Right cardiac atrium (tissue), 5 donors: ENCODE data around the gene ASMTL. TPM values are rescaled to one million over a fixed set of nuclear protein-coding genes. Genes with fewer than 3 reads are reported as not detected.

ENCODE experiments used
- ATAC-seq, 2 donors: fragments of 200-7000 bp; cut with Tn5 transposase; one replicate each; pipeline versions ENCODE4 v1.8.0 to v1.9.1; 2020; ENCODE audit warnings: moderate library complexity in 2 of 2, mild to moderate bottlenecking in 1 of 2
- DNase-seq, 3 donors: peaks; one replicate each; pipeline ENCODE4 v3.0.0-alpha.2; 2020
- H3K27ac ChIP-seq: one replicate; pipeline ENCODE4 v1.5.1; 2013; ENCODE audit warnings: mild to moderate bottlenecking, low read length, control low read depth, moderate library complexity
- H3K27me3 ChIP-seq: one replicate; pipeline ENCODE4 v1.6.1; 2013; ENCODE audit not compliant: control insufficient read depth, insufficient read depth
- H3K4me1 ChIP-seq: one replicate; pipeline ENCODE4 v1.6.1; 2013; ENCODE audit warnings: low read length; ENCODE audit not compliant: control insufficient read depth, insufficient read depth
- H3K4me3 ChIP-seq: one replicate; pipeline ENCODE4 v1.5.1; 2013; ENCODE audit warnings: low read length, control low read depth
- H3K9me3 ChIP-seq: one replicate; pipeline ENCODE4 v1.6.1; 2013; ENCODE audit warnings: low read length; ENCODE audit not compliant: control insufficient read depth
- WGBS: extraction: QIAGEN DNeasy Blood & Tissue Kit; methylation state at CpG from one replicate; pipeline ENCODE4 v1.1.7; 2013; 5-methylcytosine and 5-hydroxymethylcytosine counted together
- intact Hi-C, 4 donors: fragments of 100-400 bp; cut with DNase I; formaldehyde crosslinking; loops; one replicate each; pipeline versions ENCODE4 v1.11.0 to v1.14.0; 2022 to 2023
- polyA plus RNA-seq: library from polyadenylated mRNA; stranded (reverse); fragments of 200-250 nt; gene quantifications from one replicate; pipeline ENCODE4 v1.2.3, GENCODE V29; 2013
- total RNA-seq, 4 donors: library from RNA; stranded (reverse); fragmentation: NEBNext Ultra II Directional; extraction: Animal tissue kit (Norgen Biotek cat#: 25700); gene quantifications; one replicate each; pipeline ENCODE4 v1.2.1, GENCODE V29; 2021
- donor health status: healthy with polysubstance abuse.
- donor health status: DM: no; HTN: yes; CAD: no.
- donor health status: DM: no; HTN: no; CAD: no.
- donor health status: DM: no; HTN: yes; CAD: no; lungs with severe emphysema.
- donor health status: DM: yes; HTN: yes; CAD: no.

Gene ASMTL
- total and polyA plus RNA-seq, 5 donors: 27.7 to 34.4 (median 34.1) TPM

DNA sequence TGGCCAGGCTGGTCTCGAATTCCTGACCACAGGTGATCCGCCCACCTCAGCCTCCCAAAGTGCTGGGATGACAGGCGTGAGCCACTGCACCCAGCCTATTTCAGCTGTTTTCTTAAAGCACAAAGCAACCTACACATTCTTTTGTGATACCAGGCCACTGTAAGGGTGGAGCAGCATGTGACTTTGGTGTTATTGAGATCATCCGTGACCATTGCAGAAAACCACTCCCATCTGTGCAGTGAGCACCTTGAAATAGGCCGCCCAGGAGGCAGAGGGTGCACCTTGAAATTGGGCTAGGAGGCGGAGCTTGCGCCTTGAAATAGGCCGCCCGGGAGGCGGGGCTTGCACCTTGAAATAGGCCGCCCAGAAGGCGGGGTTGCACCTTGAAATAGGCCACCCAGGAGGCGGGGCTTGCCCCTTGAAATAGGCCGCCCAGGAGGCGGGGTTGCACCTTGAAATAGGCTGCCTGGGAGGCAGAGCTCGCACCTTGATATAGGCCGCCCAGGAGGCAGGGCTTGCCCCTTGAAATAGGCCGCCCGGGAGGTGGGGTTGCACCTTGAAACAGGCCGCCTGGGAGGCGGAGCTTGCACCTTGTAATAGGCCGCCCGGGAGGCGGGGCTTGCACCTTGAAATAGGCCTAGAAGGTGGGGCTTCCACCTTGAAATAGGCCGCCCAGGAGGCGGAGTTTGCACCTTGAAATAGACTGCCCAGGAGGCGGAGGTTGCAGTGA, 51.8 kb downstream of the ASMTL start:
- no peaks in the 10 kb centered on the region for H3K4me1 ChIP-seq
- ATAC-seq (no peak), DNase-seq (peak in 2 of 3 donors; percentile 49 to 57)
- H3K27me3 ChIP-seq: no peaks in the 10 kb centered on the region
- no peak overlapping the region for H3K4me3 ChIP-seq
- H3K9me3 ChIP-seq: no peaks in the 10 kb centered on the region
- intact Hi-C loops: no loop called here
- H3K27ac ChIP-seq: no peak overlapping the region
- 87% methylated on average over 27 of the region's 27 CpGs for WGBS

DNA sequence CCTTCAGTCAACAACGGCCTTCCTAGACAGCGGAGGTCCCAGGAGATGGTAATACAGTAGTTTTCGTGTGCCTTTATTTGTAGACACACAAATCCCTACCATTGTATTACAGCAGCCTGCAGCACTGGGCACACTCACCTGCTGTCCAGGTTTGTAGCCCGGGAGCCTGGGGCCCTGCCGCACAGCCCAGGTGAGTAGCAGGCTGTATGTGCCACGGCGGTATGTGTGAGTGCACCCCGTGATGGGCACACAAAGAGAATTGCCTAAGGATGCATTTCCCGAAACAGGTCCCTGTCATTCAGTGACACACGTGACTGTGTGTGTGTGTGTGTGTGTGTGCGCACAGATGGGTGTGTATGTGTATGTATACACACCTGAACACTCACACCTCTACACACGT, 52.7 kb downstream of the ASMTL start:
- H3K27ac ChIP-seq: no peak overlapping the region
- 95% methylated on average over 12 of the region's 12 CpGs for WGBS
- H3K4me1 ChIP-seq: no peaks in the 10 kb centered on the region
- intact Hi-C loops: no loop called here
- ATAC-seq: no peak
- peak in 2 of 3 donors; percentile 15 to 40 for DNase-seq
- no peak overlapping the region for H3K4me3 ChIP-seq
- H3K27me3 ChIP-seq: no peaks in the 10 kb centered on the region
- no peaks in the 10 kb centered on the region for H3K9me3 ChIP-seq

DNA sequence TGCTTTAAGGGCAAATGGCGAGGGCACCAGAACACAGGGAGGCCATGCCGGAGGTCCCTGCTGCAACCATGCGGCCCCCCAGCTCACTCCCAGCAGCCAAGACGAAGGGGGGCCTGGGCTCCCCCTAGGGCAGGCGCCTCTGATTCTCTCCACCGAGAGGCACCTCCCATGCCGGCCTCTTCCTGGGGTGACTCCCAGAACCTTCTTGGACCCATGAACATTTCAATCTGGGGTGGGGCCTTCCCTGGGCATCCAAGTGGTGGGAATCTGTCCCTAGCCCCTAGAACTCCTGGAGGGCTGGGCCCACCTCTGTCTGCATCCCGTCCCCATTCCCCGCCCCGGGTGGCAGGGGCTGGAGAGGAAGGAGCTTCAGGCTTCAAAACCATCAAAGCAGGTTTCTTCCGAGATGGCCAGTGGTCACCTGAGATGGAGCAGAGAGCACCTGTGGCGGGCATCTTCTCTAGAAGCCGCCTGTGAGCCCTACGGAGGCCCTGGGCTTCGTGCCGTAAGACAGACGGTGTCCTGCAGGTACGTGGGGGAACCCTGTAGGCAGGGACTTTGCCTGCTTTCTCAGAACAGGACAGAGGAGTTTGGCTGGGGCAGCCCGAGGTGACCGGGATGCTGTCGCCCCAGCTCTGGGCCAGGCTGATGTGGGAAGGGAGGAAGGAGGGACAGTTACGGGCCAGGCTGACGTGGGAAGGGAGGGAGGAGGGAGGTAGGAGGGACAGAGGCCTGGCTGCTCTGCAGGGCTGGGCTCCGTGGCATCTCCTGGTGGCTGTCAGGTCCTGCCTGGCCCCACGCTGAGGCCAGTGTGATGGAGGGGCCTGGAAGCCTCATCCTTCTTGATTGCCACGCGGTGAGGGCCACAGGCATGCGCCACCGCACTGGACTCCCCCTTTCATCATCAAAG, 54.0 kb downstream of the ASMTL start:
- no peaks in the 10 kb centered on the region for H3K9me3 ChIP-seq
- 85% methylated on average over 29 of the region's 29 CpGs for WGBS
- H3K4me1 ChIP-seq: no peaks in the 10 kb centered on the region
- no peak overlapping the region for H3K4me3 ChIP-seq
- no peak overlapping the region for H3K27ac ChIP-seq
- DNase-seq (peak in 2 of 3 donors; percentile 41 to 43), ATAC-seq (peak in 1 of 2 donors; percentile 57)
- intact Hi-C loops: loop anchor here in 2 of 4 donors (10.0 kb wide), 1 partner anchor 46 kb away; no protein-coding TSS in a partner anchor
- no peaks in the 10 kb centered on the region for H3K27me3 ChIP-seq

DNA sequence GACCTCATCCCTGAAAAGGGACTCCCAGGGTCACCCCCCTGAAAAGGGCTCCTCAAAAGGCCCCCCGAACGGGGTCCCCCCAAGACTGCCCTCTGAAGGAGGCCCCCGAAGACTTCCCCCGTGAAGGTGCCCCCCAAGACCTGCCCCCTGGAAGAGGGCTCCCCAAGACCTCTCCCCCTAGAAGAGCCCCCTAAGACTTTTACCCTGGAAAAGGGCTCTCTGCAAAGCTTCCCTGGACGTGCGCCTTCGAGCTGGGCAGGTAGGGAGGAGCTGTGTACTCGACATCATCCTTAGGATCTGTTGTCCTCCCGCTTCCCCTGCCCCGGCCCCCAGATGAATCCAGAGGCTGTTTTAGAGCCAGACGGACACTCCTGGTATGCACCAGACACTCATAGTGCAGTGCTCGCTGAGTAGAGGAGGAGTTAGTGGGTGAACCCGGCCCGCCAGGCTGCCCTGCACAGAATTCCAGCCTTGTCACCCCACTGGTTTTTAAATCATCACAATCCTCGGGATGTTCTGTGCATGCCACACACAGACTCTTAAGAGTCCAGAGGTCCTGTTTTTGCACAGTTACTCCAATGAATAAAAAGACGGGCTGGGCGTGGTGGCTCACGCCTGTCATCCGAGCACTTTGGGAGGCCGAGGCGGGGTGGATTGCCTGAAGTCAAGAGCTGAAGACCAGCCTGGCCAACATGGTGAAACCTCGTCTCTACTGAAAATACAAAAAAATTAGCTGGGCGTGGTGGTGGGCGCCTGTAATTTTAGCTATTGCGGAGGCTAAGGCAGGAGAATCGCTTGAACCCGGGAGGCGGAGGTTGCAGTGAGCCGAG, 55.1 kb downstream of the ASMTL start:
- 91% methylated on average over 29 of the region's 29 CpGs for WGBS
- DNase-seq: peak in 2 of 3 donors; percentile 14 to 43

DNA sequence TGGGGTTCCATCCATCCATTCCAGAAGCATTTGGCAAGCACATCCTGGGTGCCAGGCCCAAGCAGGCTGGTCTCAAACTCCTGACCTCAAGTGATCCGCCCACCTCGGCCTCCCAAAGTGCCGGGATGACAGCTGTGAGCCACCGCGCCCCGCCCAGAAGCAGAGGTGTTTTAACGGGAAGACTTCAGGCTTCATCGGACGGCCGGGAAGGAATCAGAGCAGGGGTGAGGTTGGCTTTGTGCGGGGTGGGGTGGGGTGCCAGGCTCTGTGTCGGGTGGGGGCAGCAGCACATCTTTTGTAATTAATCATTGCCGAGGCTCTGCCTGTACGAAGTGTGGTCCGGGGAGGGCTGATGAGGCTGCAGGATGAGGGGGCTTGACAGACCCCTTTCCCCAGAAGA, 55.7 kb downstream of the ASMTL start:
- intact Hi-C loops: loop anchor here in 2 of 4 donors (10.0 kb wide), 1 partner anchor 48 kb away; no protein-coding TSS in a partner anchor
- peak in 2 of 3 donors; percentile 40 for DNase-seq
- no peaks in the 10 kb centered on the region for H3K27me3 ChIP-seq
- H3K27ac ChIP-seq: no peak overlapping the region
- H3K9me3 ChIP-seq: no peaks in the 10 kb centered on the region
- no peak for ATAC-seq
- H3K4me3 ChIP-seq: no peak overlapping the region
- no peaks in the 10 kb centered on the region for H3K4me1 ChIP-seq
- WGBS: 88% methylated on average over 15 of the region's 15 CpGs

More for the DNA sequence above, 55.1 kb downstream of the ASMTL start:
- no peaks in the 10 kb centered on the region for H3K9me3 ChIP-seq
- intact Hi-C loops: loop anchor here in 2 of 4 donors (10.0 kb wide), 1 partner anchor 47 kb away; no protein-coding TSS in a partner anchor
- H3K4me3 ChIP-seq: no peak overlapping the region
- no peak overlapping the region for H3K27ac ChIP-seq
- no peaks in the 10 kb centered on the region for H3K4me1 ChIP-seq
- H3K27me3 ChIP-seq: no peaks in the 10 kb centered on the region
- no peak for ATAC-seq

DNA sequence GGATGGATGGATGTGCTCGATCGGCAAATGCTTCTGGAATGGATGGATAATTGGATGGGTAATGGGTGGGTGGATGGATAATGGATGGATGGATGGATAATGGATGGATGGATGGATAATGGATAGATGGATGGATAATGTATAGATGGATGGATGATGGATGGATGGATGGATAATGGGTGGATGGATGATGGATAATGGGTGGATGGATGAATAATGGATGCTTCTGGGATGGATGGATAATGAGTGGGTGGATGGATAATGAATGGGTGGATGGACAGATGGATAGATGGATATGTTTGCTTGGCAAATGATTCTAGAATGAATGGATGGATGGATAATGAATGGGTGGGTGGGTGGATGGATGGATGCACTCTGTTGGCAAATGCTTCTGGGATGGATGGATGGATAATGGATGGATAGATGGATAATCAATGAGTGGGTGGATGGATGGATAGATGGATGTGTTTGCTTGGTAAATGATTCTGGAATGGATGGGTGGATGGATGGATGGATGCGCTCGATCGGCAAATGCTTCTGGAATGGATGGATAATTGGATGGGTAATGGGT, 57.0 kb downstream of the ASMTL start:
- no peak for ATAC-seq
- H3K9me3 ChIP-seq: no peaks in the 10 kb centered on the region
- no peaks in the 10 kb centered on the region for H3K27me3 ChIP-seq
- H3K27ac ChIP-seq: no peak overlapping the region
- no peak for DNase-seq
- H3K4me3 ChIP-seq: no peak overlapping the region
- intact Hi-C loops: loop anchor here in 2 of 4 donors (10.0 kb wide), 1 partner anchor 49 kb away; no protein-coding TSS in a partner anchor
- over 99% methylated on average over 5 of the region's 5 CpGs for WGBS
- no peaks in the 10 kb centered on the region for H3K4me1 ChIP-seq

DNA sequence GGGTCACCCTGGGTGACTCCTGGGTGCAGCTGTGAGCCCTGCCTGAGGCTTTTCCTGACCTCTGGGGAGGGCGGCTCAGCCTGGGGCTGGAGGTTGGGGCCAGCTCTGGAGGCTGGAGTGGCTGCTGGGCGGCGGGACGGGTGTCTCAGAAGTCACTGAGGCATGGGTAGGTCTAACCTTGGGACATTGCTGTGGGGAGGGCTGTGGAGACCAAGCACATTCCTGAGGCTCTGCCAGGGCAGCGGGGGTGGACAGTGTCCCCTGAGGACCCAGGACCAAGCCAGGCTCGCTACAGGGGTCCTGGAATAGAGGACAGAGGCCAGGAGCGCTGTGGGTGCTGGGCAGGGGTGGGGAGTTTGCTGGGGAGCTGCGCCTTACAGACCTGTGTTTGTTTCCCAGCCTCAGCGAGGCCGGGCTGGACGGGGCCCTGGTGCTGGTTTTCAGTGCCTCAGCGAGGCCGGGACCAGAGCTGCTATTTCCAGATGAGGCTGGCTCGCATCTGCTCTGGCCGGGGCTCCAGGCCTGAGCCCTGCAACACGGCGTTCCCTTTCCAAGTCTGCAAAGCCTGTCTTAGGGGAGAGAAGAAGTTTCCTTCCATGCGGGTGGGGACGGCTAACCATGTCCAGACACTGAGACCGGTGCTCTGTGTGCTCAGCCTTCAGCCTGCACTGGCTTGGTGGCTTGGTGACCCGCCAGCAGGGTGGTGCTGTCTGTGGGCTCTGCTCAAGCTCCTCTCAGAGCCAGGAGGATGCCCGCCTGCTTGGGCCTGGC, 57.8 kb downstream of the ASMTL start:
- Histone ChIP-seq H3K27me3 (no peaks in the 10 kb centered on the region), H3K4me3 (no peak overlapping the region), H3K27ac (no peak overlapping the region), H3K4me1 (no peaks in the 10 kb centered on the region), H3K9me3 (no peaks in the 10 kb centered on the region)
- 85% methylated on average over 22 of the region's 22 CpGs for WGBS
- no peak for ATAC-seq
- intact Hi-C loops: loop anchor here in 2 of 4 donors (10.0 kb wide), 1 partner anchor 50 kb away; no protein-coding TSS in a partner anchor
- peak in 2 of 3 donors; percentile 49 to 65 for DNase-seq

DNA sequence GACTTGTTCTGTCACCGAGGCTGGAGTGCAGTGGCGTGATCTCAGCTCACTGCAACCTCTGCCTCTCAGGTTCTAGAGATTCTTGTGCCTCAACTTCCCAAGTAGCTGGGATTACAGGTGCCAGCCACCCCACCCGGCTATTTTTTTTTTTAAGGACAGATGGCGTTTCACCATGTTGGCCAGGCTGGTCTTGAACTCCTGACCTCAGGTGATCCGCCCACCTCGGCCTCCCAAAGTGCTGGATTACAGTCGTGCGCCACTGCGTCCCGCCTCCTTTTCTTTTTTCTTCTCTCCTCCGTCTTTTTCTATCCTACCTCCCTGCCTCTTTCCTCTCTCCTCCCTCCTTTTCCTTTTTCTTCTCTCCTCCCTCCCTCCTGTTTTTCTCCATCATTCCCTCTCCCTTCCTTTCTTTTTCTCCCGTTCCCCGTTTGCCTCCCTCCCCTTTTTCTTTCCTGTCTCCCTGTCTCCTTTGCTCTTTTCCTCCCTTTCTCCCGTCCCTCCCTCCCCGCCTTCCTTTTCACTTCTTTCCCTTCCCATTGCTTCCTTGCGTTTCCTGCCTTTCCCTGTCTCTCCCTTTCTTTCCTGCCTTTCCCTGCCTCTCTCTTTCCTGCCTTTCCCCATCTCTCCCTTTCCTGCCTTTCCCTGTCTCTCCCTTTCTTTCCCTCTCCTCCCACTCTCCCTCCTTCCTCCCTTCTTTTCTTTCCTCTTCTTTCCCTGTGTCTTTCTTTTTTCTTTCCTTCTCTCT, 58.7 kb downstream of the ASMTL start:
- DNase-seq: peak in 2 of 3 donors; percentile 38 to 39
- Histone ChIP-seq H3K27ac (no peak overlapping the region), H3K4me1 (peaks cover 3% of the 10 kb centered on the region), H3K9me3 (no peaks in the 10 kb centered on the region), H3K27me3 (no peaks in the 10 kb centered on the region), H3K4me3 (no peak overlapping the region)
- 63% methylated on average over 16 of the region's 16 CpGs for WGBS
- no peak for ATAC-seq
- intact Hi-C loops: loop anchor here in 2 of 4 donors (10.0 kb wide), 1 partner anchor 51 kb away; no protein-coding TSS in a partner anchor

DNA sequence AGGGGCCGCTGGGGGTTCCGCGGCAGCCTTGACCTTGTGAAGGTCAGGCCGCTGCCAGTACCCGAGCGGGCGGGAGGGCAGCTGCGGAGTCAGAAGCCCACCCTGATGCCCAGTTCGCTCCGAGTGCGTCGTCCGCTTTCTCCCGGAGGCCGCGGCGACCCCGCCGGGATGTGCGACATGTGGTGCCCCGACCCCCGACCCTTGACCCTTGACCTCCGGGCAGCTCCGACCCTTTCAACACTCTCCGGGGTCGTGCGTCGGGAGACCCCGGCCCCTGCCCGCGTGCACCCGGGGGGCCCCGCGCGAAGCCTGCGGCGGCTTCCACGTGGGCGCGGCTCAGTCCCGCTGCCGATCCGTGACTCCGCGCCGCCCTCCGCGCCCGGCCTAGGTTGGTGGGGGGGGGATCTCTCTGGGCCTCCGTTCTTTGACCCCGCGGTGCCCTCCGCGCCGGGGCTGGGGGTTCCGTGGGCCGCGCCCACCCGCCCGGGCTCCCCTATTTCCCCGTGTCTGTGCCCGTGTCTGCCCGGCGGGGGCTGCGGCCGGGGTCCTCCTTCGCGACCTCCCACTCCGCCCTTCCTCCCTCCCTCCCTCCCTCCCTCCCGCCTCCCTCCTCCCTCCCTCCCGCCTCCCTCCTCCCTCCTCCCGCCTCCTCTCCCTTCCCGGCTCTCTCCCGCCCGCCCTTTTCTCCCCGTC, 60.2 kb downstream of the ASMTL start:
- WGBS: under 1% methylated on average over 70 of the region's 76 CpGs
- Histone ChIP-seq H3K4me1 (peaks cover 3% of the 10 kb centered on the region), H3K27ac (peak overlapping the region; percentile 93), H3K27me3 (no peaks in the 10 kb centered on the region), H3K4me3 (peak overlapping the region; percentile 63), H3K9me3 (no peaks in the 10 kb centered on the region)
- intact Hi-C loops: loop anchor here in 2 of 4 donors (10.0 kb wide), 1 partner anchor 52 kb away; no protein-coding TSS in a partner anchor
- peak in 2 of 3 donors; percentile 77 to 89 for DNase-seq
- peak; percentile 60 to 68 for ATAC-seq
